PFSK-1 (cell line): ENCODE measurements around the gene MYBPC1.

ENCODE experiments used
- POLR2AphosphoS5 ChIP-seq: IDR thresholded peaks from 2 replicates; pipeline ENCODE4 v1.6.1; 2012; ENCODE audit warnings: low read depth, mild to moderate bottlenecking, control low read depth, low read length, moderate library complexity
- SIN3A ChIP-seq: IDR thresholded peaks from 2 replicates; pipeline ENCODE4 v1.6.1; 2012; ENCODE audit warnings: mild to moderate bottlenecking, low read length, moderate library complexity, borderline replicate concordance; ENCODE audit not compliant: insufficient read depth
- TAF1 ChIP-seq: IDR thresholded peaks from 2 replicates; pipeline ENCODE4 v1.6.1; 2012; ENCODE audit warnings: low read length, control low read depth, borderline replicate concordance; ENCODE audit not compliant: insufficient read depth
- TF ChIP-seq, protein P1 (sequence below), 2 experiments: IDR thresholded peaks; 2 replicates each; pipeline versions ENCODE4 v1.6.1 to v1.8.0; 2011 to 2012; ENCODE audit warnings: low read depth in 2 of 2, low read length in 2 of 2, control low read depth in 1 of 2, inconsistent platforms in 1 of 2, mild to moderate bottlenecking in 1 of 2, moderate library complexity in 1 of 2; ENCODE audit not compliant: insufficient read depth in 1 of 2

DNA sequence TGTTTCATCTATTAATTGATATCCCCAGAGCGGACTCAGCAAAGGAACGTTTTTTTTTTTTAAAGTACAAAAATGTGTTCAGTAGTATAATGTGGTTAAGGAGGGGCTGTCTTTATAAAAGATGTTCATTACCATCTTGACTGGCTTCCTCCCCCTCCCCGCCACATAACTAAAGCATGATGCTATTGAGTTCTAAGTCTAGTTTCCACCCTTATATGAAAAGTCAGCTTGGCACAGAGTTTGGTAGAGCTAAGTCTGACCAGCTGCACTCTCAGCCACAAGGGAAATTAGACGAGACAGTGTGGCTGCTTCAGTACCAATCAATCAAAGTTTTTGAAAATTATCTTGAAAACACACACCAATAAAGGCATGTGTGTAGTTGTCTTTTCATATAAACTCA is 1.9 kb upstream of the MYBPC1 start:
- TF ChIP-seq, protein P1, sequence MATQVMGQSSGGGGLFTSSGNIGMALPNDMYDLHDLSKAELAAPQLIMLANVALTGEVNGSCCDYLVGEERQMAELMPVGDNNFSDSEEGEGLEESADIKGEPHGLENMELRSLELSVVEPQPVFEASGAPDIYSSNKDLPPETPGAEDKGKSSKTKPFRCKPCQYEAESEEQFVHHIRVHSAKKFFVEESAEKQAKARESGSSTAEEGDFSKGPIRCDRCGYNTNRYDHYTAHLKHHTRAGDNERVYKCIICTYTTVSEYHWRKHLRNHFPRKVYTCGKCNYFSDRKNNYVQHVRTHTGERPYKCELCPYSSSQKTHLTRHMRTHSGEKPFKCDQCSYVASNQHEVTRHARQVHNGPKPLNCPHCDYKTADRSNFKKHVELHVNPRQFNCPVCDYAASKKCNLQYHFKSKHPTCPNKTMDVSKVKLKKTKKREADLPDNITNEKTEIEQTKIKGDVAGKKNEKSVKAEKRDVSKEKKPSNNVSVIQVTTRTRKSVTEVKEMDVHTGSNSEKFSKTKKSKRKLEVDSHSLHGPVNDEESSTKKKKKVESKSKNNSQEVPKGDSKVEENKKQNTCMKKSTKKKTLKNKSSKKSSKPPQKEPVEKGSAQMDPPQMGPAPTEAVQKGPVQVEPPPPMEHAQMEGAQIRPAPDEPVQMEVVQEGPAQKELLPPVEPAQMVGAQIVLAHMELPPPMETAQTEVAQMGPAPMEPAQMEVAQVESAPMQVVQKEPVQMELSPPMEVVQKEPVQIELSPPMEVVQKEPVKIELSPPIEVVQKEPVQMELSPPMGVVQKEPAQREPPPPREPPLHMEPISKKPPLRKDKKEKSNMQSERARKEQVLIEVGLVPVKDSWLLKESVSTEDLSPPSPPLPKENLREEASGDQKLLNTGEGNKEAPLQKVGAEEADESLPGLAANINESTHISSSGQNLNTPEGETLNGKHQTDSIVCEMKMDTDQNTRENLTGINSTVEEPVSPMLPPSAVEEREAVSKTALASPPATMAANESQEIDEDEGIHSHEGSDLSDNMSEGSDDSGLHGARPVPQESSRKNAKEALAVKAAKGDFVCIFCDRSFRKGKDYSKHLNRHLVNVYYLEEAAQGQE (IDR thresholded peaks at IDR 0.05; ENCODE audit: insufficient read depth in 1 of 2, low read depth in 2 of 2, low read length in 2 of 2): no peak
- no peak for TF ChIP-seq TAF1
- no peak for TF ChIP-seq POLR2AphosphoS5
- no peak for TF ChIP-seq SIN3A
